GM18858 (cell line): ENCODE measurements around the gene FUBP3.
"Not testable (repeated sequence)": the region's sequence is repeated elsewhere in the genome, so short reads cannot be mapped to it uniquely, and the experiment has no call there.

Experiments used
- ATAC-seq: cut with Tn5 transposase; IDR thresholded peaks from one replicate; pipeline ENCODE4 v1.9.1; 2021; ENCODE audit not compliant: unreplicated experiment

FUBP3 gene

DNA sequence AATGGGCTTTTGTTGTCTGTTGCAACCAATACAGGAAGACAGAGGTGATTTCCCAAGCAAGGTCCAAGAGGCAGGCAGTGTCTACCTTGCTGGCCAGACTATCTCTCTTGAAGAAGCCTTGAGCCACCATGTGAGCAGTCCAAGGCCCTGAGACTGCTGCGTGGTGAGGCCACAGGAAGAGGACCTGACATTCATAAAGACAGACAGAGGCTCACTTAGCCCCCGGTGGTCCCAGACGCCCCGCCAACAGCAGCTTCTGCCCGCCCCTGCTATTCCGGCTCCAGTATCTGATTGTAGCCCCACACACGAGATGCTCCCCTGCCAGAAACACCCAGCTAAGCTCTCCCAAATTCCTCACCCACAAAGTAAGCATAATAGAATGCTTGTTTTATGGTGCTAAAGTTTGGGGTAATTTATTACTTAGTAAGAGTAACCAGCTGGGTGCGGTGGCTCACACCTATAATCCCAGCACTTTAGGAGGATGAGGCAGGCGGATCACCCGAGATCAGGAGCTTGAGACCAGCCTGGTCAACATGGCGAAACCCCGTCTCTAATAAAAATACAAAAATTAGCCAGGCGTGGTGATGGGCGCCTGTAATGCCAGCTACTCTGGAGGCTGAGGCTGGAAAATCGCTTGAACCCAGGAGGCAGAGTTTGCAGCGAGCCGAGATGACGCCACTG, 22.8 kb upstream of the FUBP3 start:
- no peak for ATAC-seq

- ATAC-seq, result no peak
Observed at GRCh38 chr9:130557077-130557468, 22.3 kb upstream of the FUBP3 start.

DNA sequence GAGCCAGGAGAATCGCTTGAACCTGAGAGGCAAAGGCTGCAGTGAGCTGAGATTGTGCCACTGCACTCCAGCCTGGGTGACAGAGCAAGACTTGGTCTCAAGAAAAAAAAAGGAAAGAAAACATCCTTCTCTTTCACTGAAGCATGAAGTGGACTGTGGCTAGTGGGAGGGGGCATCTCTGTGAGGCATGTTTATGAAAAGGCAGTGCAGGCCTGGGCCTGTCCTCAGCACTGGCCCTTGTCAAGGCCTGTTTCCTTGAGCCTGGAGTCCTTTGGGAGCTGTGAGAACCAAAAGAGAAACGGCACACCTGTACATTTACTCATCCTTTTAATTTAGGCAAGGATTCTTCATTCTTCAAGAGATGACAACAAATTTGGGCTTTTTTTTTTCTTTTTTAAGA, 18.3 kb upstream of the FUBP3 start:
- ATAC-seq, result no peak

GRCh38 chr9:130562525-130562924, 16.9 kb upstream of the FUBP3 start:
- not testable (repeated sequence) for ATAC-seq

DNA sequence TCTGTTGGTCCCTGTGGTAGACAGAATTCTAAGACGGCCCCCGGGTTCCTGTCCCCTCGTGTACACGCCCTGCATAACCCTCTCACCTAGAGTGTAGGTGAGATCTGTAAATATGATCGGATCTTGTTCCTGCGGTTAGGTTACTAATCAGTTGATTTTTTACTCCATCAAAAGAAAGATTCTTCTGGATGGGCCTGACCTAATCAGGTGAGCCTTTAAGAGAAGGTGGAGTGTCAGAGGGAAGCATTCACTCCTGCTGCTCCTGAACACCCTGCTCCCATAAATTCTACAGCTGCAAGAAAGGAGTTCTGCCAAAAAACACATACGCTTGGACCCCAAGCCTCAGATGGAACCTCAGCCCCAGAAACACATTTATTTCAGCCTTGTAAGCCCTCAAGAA, 15.6 kb upstream of the FUBP3 start:
- ATAC-seq, result no peak

- ATAC-seq, result no peak
Observed at GRCh38 chr9:130565792-130566191, 13.6 kb upstream of the FUBP3 start.

- ATAC-seq, result no peak
Observed at GRCh38 chr9:130570208-130570607, 9.2 kb upstream of the FUBP3 start.

- ATAC-seq, result no peak
Observed at GRCh38 chr9:130575514-130575913, 3.9 kb upstream of the FUBP3 start.

- ATAC-seq, result no peak
Observed at GRCh38 chr9:130576176-130576575, 3.2 kb upstream of the FUBP3 start.

DNA sequence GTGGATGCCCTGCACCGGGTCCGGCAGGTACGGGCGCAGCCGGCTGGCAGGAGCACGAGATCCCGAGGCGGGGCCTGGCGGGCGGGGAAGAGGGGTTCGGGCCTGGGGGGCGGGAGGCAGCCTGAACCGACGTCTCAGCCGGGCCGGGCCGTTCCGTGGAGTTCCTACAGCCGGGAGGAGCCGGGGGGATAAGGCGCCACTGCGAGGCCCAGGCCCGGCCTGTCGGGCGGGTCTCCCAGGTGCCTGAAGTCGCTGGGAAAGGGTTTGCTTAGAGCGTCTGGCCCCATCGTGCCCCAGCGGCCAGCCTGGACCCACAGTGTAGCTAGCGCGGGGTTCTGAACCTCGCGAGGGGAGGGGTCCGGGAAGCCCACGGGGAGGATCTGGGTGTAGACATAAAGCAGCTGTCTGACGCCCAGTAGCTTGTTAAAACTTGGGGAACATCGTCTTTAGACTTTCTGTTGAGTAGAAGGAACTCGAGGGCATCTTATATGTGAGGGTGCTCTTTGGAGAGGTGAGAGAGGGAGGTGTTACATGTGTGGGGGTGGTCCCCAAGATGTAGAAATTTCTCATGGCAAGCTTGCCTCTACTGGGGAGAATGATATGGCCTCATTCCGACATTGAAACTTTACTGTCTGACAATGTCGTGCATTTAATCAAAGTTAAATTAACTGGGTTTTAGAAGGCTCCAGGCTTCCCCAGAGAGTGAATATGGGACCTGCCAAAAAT, 524 bp downstream of the FUBP3 start:
- no peak for ATAC-seq

GRCh38 chr9:130581766-130582165, 2.4 kb downstream of the FUBP3 start:
- ATAC-seq, result no peak

DNA sequence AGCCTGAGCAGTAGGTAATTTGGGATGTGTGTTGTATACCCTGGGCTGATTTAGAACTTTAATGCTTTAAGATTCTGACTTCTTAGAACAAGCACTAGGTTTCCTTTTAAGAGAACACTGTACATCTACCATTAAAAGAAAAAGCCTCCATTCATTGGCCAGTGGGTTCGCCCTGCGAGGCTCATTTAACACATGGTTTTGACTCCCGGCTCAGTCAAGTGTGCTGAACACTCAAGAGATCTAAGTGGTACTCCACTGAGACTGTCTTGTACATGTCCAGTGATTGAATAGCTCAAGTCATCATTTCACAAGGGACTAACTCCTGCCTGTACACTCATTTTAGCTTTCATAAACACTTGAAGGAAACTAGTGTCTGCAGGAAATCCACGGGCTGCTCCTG, 3.9 kb downstream of the FUBP3 start:
- ATAC-seq, result no peak

DNA sequence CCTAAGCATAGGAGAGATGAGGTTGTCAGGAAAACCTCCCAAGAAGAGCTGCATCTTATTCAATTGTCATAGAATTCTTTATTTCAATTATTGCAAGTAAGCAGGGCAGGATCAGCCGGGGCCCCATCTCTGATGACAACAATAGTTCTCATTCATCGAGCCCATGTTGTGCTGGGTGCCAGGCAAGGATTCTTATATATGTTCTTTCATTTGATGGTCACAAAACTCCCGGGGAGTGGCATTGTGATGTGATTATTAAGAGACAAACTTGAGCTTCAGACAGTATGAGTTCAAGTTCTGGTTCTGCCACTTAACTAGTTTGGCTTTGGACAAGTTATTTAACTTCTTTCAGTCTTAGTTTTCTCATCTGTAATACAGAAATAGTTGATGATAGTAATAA, 8.5 kb downstream of the FUBP3 start:
- no peak for ATAC-seq

GRCh38 chr9:130588416-130588815, 9.0 kb downstream of the FUBP3 start:
- ATAC-seq, result no peak

DNA sequence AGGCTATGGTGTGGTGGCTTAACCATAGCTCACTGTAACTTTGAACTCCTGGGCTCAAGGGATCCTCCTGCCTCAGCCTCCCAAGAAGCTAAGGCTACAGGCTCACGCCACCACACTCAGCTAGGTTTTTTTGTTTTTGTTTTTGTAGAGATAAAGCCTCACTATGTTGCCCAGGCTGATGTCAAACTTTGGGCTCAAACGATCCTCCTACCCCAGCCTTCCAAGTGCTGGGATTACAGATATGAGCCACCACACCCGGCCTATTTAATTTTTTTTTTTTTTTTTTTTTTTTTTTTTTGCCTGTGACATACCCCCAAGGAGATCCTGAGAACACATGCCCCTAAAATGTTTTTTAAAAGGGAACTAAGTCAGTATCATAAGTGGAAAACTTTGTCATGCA, 10.4 kb downstream of the FUBP3 start:
- no peak for ATAC-seq

GRCh38 chr9:130590305-130590704, 10.9 kb downstream of the FUBP3 start:
- no peak for ATAC-seq

DNA sequence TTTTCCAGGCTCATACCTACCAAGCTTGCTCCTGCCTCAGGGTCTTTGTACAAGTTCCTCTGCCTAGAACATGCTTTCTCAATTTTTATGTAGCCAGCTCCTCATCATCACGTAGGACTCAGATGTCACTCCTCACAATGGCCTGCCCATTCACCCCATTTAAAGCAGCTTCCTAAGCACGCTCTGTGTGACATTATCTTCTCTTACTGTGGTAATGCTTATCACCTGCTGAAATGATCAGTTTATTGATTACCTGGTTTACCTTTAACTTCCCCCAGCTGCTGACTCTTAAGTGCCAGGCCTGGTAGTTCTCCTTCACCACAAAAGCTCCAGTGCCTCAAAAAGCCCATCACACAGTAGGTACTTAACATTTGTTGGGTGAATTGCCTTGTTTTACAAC, 13.6 kb downstream of the FUBP3 start:
- no peak for ATAC-seq

GRCh38 chr9:130597228-130597627, 17.9 kb downstream of the FUBP3 start:
- ATAC-seq, result no peak

DNA sequence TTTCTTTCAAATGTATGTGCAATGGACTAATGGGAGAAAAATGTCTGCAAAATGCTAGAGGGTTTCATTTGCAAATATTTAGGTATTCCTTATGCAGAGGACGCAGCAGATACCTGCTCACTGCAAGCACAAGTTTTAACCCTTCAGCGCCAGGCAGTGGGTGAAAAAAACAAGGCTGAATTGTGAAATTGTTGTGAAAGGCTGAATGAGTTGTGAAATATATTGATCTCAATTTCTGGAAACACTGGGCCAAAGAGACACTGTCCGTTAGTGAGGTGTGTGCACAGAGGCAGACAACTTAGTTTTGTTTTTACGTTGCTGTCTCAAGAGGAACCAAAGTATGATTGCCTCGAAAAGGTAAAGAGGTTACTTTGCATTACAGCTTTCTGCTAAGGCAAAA, 18.8 kb downstream of the FUBP3 start:
- no peak for ATAC-seq

DNA sequence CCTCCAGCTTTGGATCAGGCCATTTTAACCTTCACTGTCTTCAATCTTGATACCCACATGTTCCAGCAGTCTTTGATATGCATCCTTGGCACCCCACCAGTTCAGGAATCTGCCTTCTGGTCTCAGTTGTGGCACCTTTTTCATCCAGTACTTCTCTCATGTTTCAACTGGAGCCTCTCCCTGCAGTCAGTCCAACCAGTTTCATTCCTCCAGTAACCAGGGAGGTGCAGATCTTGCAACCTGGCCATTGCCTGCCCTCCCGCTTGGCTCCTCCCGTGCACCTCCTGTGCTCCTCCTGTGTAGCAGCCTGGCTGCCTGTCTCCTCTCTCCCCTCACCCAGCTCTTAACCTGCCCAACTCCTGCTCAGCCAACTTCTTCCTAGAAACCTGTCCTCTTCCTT, 20.2 kb downstream of the FUBP3 start:
- ATAC-seq, result no peak

- ATAC-seq, result no peak
Observed at GRCh38 chr9:130601100-130601499, 21.7 kb downstream of the FUBP3 start.

DNA sequence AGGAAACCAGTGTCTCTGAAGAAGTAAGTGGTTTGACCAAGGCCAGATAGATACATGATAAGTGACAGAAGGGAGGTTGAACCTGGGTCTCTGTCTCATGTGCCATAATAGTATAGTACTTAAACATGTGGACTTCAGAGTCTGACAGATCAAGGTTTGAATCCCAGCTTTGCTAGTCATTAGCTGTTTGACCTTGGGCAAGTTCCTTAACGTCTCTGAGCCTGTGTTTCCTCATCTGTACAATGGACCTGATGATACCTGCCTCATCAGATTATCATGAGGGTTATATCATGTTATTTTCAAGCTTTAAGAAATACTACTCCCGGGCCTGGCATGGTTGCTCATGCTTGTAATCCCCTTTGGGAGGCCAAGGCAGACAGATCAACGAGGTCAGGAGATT, 24.9 kb downstream of the FUBP3 start:
- ATAC-seq, result no peak
